Activated T-cell treated with anti-CD3 and anti-CD28 coated beads, Interleukin-2, amount 50 U/mL, for 4 hours (primary cell): ENCODE results near the gene SPOCK1. TPM values are rescaled to one million over a fixed set of nuclear protein-coding genes. Genes with fewer than 3 reads are reported as not detected.

Experiments
- ATAC-seq, 2 donors: fragments of 200-7000 bp; cut with Tn5 transposase; one replicate each; pipeline ENCODE4 v1.10.0; 2021
- DNase-seq: peaks from one replicate; pipeline ENCODE4 v3.0.0-alpha.2; 2020
- H3K27me3 Mint-ChIP-seq: one replicate; pipeline ENCODE4 v1.8.0; 2021; ENCODE audit warnings: low read depth, mixed read lengths
- H3K36me3 Mint-ChIP-seq: one replicate; pipeline ENCODE4 v1.8.0; 2022; ENCODE audit warnings: mixed read lengths; ENCODE audit not compliant: insufficient read depth
- H3K4me1 Mint-ChIP-seq: one replicate; pipeline ENCODE4 v1.8.0; 2021; ENCODE audit warnings: low read depth, mixed read lengths
- H3K4me3 Mint-ChIP-seq: one replicate; pipeline ENCODE4 v1.8.0; 2021; ENCODE audit warnings: mild to moderate bottlenecking, moderate library complexity, mixed read lengths
- H3K9me3 Mint-ChIP-seq: one replicate; pipeline ENCODE4 v1.8.0; 2021; ENCODE audit warnings: mixed read lengths
- total RNA-seq, 3 donors: library from RNA; stranded (reverse); gene quantifications; one replicate each; pipeline ENCODE4 v1.2.1, GENCODE V29; 2021

Gene SPOCK1
- total RNA-seq, 3 donors from 2014 or later: not detected

- Mint-ChIP-seq H3K4me1 (no peaks in the 10 kb centered on the region), H3K27me3 (peaks cover 16% of the 10 kb centered on the region), H3K9me3 (no peaks in the 10 kb centered on the region), H3K4me3 (no peak overlapping the region), H3K36me3 (no peaks in the 10 kb centered on the region)
- no peak for DNase-seq
- no peak for ATAC-seq
Measured at GRCh38 chr5:137315534-137316345, 183.4 kb downstream of the SPOCK1 start.

GRCh38 chr5:137315109-137315508, 184.0 kb downstream of the SPOCK1 start:
- ATAC-seq: no peak
- Mint-ChIP-seq H3K36me3 (no peaks in the 10 kb centered on the region), H3K9me3 (no peaks in the 10 kb centered on the region), H3K4me1 (no peaks in the 10 kb centered on the region), H3K27me3 (peaks cover 11% of the 10 kb centered on the region), H3K4me3 (no peak overlapping the region)
- DNase-seq: no peak

- H3K4me1 Mint-ChIP-seq: no peaks in the 10 kb centered on the region
- H3K4me3 Mint-ChIP-seq: no peak overlapping the region
- peaks cover 11% of the 10 kb centered on the region for H3K27me3 Mint-ChIP-seq
- ATAC-seq (no peak), DNase-seq (no peak)
- no peaks in the 10 kb centered on the region for H3K9me3 Mint-ChIP-seq
- no peaks in the 10 kb centered on the region for H3K36me3 Mint-ChIP-seq
Measured at GRCh38 chr5:137313526-137314175, 185.5 kb downstream of the SPOCK1 start.

- no peak for ATAC-seq
Measured at GRCh38 chr5:137312011-137312410, 187.1 kb downstream of the SPOCK1 start.

GRCh38 chr5:137310051-137310730, 188.9 kb downstream of the SPOCK1 start:
- Mint-ChIP-seq H3K4me3 (no peak overlapping the region), H3K27me3 (peaks cover 8% of the 10 kb centered on the region), H3K36me3 (no peaks in the 10 kb centered on the region), H3K4me1 (no peaks in the 10 kb centered on the region), H3K9me3 (no peaks in the 10 kb centered on the region)
- DNase-seq (no peak), ATAC-seq (no peak)

More at GRCh38 chr5:137312011-137312410, 187.1 kb downstream of the SPOCK1 start:
- peaks cover 11% of the 10 kb centered on the region for H3K27me3 Mint-ChIP-seq
- H3K9me3 Mint-ChIP-seq: no peaks in the 10 kb centered on the region
- no peaks in the 10 kb centered on the region for H3K36me3 Mint-ChIP-seq
- no peak for DNase-seq
- H3K4me1 Mint-ChIP-seq: no peaks in the 10 kb centered on the region
- no peak overlapping the region for H3K4me3 Mint-ChIP-seq

- Mint-ChIP-seq H3K4me1 (no peaks in the 10 kb centered on the region), H3K36me3 (no peaks in the 10 kb centered on the region), H3K27me3 (peaks cover 2% of the 10 kb centered on the region), H3K4me3 (no peak overlapping the region), H3K9me3 (no peaks in the 10 kb centered on the region)
- DNase-seq (no peak), ATAC-seq (no peak)
Measured at GRCh38 chr5:137309290-137309689, 189.8 kb downstream of the SPOCK1 start.

GRCh38 chr5:137308311-137308710, 190.8 kb downstream of the SPOCK1 start:
- Mint-ChIP-seq H3K9me3 (no peaks in the 10 kb centered on the region), H3K4me3 (no peak overlapping the region), H3K27me3 (peaks cover 2% of the 10 kb centered on the region), H3K4me1 (no peaks in the 10 kb centered on the region), H3K36me3 (no peaks in the 10 kb centered on the region)
- DNase-seq (no peak), ATAC-seq (no peak)

- Mint-ChIP-seq H3K36me3 (no peaks in the 10 kb centered on the region), H3K4me1 (no peaks in the 10 kb centered on the region), H3K9me3 (no peaks in the 10 kb centered on the region), H3K27me3 (peaks cover under 1% of the 10 kb centered on the region), H3K4me3 (no peak overlapping the region)
- no peak for ATAC-seq
- DNase-seq: no peak
Measured at GRCh38 chr5:137306903-137307302, 192.2 kb downstream of the SPOCK1 start.

- H3K9me3 Mint-ChIP-seq: no peaks in the 10 kb centered on the region
Measured at GRCh38 chr5:137305971-137306602, 193.0 kb downstream of the SPOCK1 start.

GRCh38 chr5:137304226-137304874, 194.8 kb downstream of the SPOCK1 start:
- Mint-ChIP-seq H3K4me3 (no peak overlapping the region), H3K27me3 (peaks cover 14% of the 10 kb centered on the region), H3K36me3 (no peaks in the 10 kb centered on the region), H3K4me1 (no peaks in the 10 kb centered on the region), H3K9me3 (no peaks in the 10 kb centered on the region)
- no peak for DNase-seq
- ATAC-seq: no peak

More at GRCh38 chr5:137305971-137306602, 193.0 kb downstream of the SPOCK1 start:
- DNase-seq: no peak
- Mint-ChIP-seq H3K4me1 (no peaks in the 10 kb centered on the region), H3K27me3 (peaks cover 2% of the 10 kb centered on the region), H3K4me3 (no peak overlapping the region), H3K36me3 (no peaks in the 10 kb centered on the region)
- ATAC-seq: no peak

- Mint-ChIP-seq H3K9me3 (no peaks in the 10 kb centered on the region), H3K4me1 (no peaks in the 10 kb centered on the region), H3K4me3 (no peak overlapping the region), H3K36me3 (no peaks in the 10 kb centered on the region), H3K27me3 (peaks cover 14% of the 10 kb centered on the region)
- ATAC-seq (no peak), DNase-seq (no peak)
Measured at GRCh38 chr5:137303509-137303908, 195.6 kb downstream of the SPOCK1 start.

- Mint-ChIP-seq H3K27me3 (peaks cover 14% of the 10 kb centered on the region), H3K4me1 (no peaks in the 10 kb centered on the region), H3K9me3 (no peaks in the 10 kb centered on the region), H3K4me3 (no peak overlapping the region), H3K36me3 (no peaks in the 10 kb centered on the region)
- DNase-seq: no peak
- no peak for ATAC-seq
Measured at GRCh38 chr5:137300411-137301240, 198.5 kb downstream of the SPOCK1 start.

- ATAC-seq: no peak
- Mint-ChIP-seq H3K36me3 (no peaks in the 10 kb centered on the region), H3K27me3 (peaks cover 13% of the 10 kb centered on the region), H3K4me1 (no peaks in the 10 kb centered on the region), H3K9me3 (no peaks in the 10 kb centered on the region), H3K4me3 (no peak overlapping the region)
- no peak for DNase-seq
Measured at GRCh38 chr5:137296213-137296781, 202.8 kb downstream of the SPOCK1 start.
